MM.1S (cell line): ENCODE data around the gene LHX4.

Source experiments
- EZH2 ChIP-seq: fragments of 300-600 bp; sonication (generic); optimal IDR thresholded peaks from 2 replicates; pipeline ENCODE3; 2017; ENCODE audit warnings: low read depth, mild to moderate bottlenecking, antibody characterized with exemption, low read length, mixed read lengths
- TF ChIP-seq, protein P1 (sequence below): fragments of 300-600 bp; sonication (generic); IDR thresholded peaks from 2 replicates; pipeline ENCODE4 v1.5.1; 2016; ENCODE audit warnings: antibody characterized with exemption, low read length, mixed read lengths

GRCh38 chr1:180254496-180254819 lies 24.4 kb downstream of the LHX4 start:
- TF ChIP-seq, protein P1, sequence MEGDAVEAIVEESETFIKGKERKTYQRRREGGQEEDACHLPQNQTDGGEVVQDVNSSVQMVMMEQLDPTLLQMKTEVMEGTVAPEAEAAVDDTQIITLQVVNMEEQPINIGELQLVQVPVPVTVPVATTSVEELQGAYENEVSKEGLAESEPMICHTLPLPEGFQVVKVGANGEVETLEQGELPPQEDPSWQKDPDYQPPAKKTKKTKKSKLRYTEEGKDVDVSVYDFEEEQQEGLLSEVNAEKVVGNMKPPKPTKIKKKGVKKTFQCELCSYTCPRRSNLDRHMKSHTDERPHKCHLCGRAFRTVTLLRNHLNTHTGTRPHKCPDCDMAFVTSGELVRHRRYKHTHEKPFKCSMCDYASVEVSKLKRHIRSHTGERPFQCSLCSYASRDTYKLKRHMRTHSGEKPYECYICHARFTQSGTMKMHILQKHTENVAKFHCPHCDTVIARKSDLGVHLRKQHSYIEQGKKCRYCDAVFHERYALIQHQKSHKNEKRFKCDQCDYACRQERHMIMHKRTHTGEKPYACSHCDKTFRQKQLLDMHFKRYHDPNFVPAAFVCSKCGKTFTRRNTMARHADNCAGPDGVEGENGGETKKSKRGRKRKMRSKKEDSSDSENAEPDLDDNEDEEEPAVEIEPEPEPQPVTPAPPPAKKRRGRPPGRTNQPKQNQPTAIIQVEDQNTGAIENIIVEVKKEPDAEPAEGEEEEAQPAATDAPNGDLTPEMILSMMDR, result no peak
- no peak for TF ChIP-seq EZH2
